ENCODE measurements around the gene MASP2.

- TF ChIP-seq YY1 (IDR thresholded peaks at IDR 0.05; ENCODE audit: low read depth) (no peak), EGR1 (IDR thresholded peaks at IDR 0.05) (no peak), FOXM1 (IDR thresholded peaks at IDR 0.05; ENCODE audit: borderline replicate concordance, low read depth) (no peak), CREB1 (IDR thresholded peaks at IDR 0.05; ENCODE audit: low read depth) (no peak), TAF1 (IDR thresholded peaks at IDR 0.05; ENCODE audit: low read depth) (no peak), EP300 (IDR thresholded peaks at IDR 0.05; ENCODE audit: borderline replicate concordance) (no peak), MAX (IDR thresholded peaks at IDR 0.05) (no peak), REST (IDR thresholded peaks at IDR 0.05; ENCODE audit: low read depth) (no peak)
Observed at GRCh38 chr1:11024874-11025203, 22.2 kb downstream of the MASP2 start.

Data from Ishikawa (cell line).